Natural killer cell (primary cell): ENCODE data around the gene SUSD1. TPM values are rescaled to one million over a fixed set of nuclear protein-coding genes. Genes with fewer than 3 reads are reported as not detected.

Source experiments
- ATAC-seq, 3 donors: fragments of 150-1000 bp in 2 of 3; fragments of 200-7000 bp in 1 of 3; cut with Tn5 transposase; 1 replicate in 1 of 3; 2 replicates in 2 of 3; pipeline ENCODE4 v1.10.0; 2021; ENCODE audit warnings: mild to moderate bottlenecking in 2 of 3, moderate library complexity in 2 of 3
- DNase-seq, 2 donors: peaks; one replicate each; pipeline versions ENCODE4 v3.0.0 to v3.0.0-alpha.2; 2013 to 2021; ENCODE audit warnings: mixed read lengths in 1 of 2
- H3K27ac ChIP-seq: one replicate; pipeline ENCODE4 v1.5.1; 2013; ENCODE audit warnings: mild to moderate bottlenecking, low read length
- H3K27me3 ChIP-seq: one replicate; pipeline ENCODE4 v1.6.1; 2013; ENCODE audit warnings: low read length; ENCODE audit not compliant: control insufficient read depth, insufficient read depth
- H3K36me3 ChIP-seq: one replicate; pipeline ENCODE4 v1.6.1; 2013; ENCODE audit warnings: low read length; ENCODE audit not compliant: control insufficient read depth, insufficient read depth
- H3K4me1 ChIP-seq: one replicate; pipeline ENCODE4 v1.6.1; 2013; ENCODE audit warnings: low read length; ENCODE audit not compliant: control insufficient read depth, insufficient read depth
- H3K4me3 ChIP-seq: one replicate; pipeline ENCODE4 v1.5.1; 2013; ENCODE audit warnings: low read length
- H3K9me3 ChIP-seq: one replicate; pipeline ENCODE4 v1.6.1; 2013; ENCODE audit warnings: low read length; ENCODE audit not compliant: control insufficient read depth, insufficient read depth
- H3K27ac Mint-ChIP-seq, 2 donors: one replicate each; pipeline ENCODE4 v1.8.0; 2022; ENCODE audit warnings: mild to moderate bottlenecking in 2 of 2, mixed read lengths in 2 of 2, moderate library complexity in 1 of 2
- H3K27me3 Mint-ChIP-seq, 2 donors: one replicate each; pipeline ENCODE4 v1.8.0; 2022; ENCODE audit warnings: low read depth in 2 of 2, mixed read lengths in 2 of 2
- H3K36me3 Mint-ChIP-seq: one replicate; pipeline ENCODE4 v1.8.0; 2022; ENCODE audit warnings: mixed read lengths
- H3K4me1 Mint-ChIP-seq, 2 donors: one replicate each; pipeline ENCODE4 v1.8.0; 2022; ENCODE audit warnings: mixed read lengths in 2 of 2
- H3K4me3 Mint-ChIP-seq: one replicate; pipeline ENCODE4 v1.8.0; 2022; ENCODE audit warnings: mild to moderate bottlenecking, moderate library complexity, mixed read lengths
- H3K9me3 Mint-ChIP-seq, 2 donors: one replicate each; pipeline ENCODE4 v1.8.0; 2022; ENCODE audit warnings: mixed read lengths in 2 of 2
- CTCF ChIP-seq: fragments of 200-600 bp; IDR thresholded peaks from one replicate; pipeline ENCODE4 v1.8.0; 2022; ENCODE audit warnings: antibody characterized with exemption
- WGBS: methylation state at CpG from one replicate; pipeline ENCODE4 v1.1.7; 2013; ENCODE audit warnings: missing lambda C conversion rate; ENCODE audit not compliant: insufficient coverage; 5-methylcytosine and 5-hydroxymethylcytosine counted together
- intact Hi-C: fragments of 100-400 bp; cut with micrococcal nuclease; formaldehyde crosslinking; loops from one replicate; pipeline ENCODE4 v1.14.2; 2022
- total RNA-seq, 4 donors: library from RNA; stranded (reverse); fragments of 120-200 nt in 1 of 4; gene quantifications; one replicate each; pipeline versions ENCODE4 v1.2.3 to v1.2.4, GENCODE V29; 2013 to 2022

SUSD1 gene
- total RNA-seq, 3 donors from 2014 or later (not counting 1 experiment from before 2014, with no cell fraction given) = 74.1 to 97.4 (median 86.9) TPM

DNA sequence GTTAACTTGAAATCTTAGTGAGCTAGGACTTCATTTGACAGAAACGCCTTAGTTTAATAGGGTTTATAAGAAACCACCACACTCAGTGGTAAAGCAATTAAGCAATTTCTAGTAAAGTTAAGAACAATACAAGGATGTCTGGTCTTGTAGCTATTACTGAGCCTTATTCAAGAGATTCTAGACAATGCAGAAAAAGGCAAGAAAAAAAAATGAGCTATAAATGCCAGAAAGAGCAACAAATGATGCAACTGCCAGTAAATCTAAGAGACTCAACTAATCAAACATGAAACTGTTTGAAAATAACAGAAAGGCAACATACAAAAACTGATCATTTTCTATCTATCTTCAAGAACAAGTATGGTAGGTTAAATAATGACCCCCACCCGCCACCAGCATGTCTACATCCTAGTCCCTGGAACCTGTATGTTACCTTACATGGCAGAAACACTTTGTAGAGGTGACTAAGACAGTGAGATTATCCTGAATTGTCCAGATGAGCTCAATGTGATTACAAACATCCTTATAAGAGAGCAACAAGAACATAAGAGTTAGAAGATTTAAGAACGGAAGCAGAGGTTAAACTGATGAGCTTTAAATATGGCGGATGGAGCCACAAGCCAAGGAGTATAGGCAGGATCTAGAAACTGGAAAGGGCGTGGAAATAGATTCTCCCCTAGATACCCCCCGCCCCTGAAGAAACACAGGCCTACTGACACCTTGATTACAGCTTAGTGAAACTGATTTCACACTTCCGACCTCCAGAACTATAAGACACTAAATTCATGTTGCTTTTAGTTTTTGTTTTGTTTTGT, 93.0 kb downstream of the SUSD1 start:
- intact Hi-C loops = no loop called here
- TF ChIP-seq CTCF = no peak
- peaks cover 8 to 18% of the 10 kb centered on the region in 2 donors for H3K4me1 Mint-ChIP-seq

GRCh38 chr9:112080831-112081542, 94.1 kb downstream of the SUSD1 start:
- H3K27me3 Mint-ChIP-seq = no peaks in the 10 kb centered on the region
- intact Hi-C loops = no loop called here
- H3K4me1 Mint-ChIP-seq = peaks cover 20 to 29% of the 10 kb centered on the region in 2 donors
- H3K4me1 ChIP-seq = no peaks in the 10 kb centered on the region
- ATAC-seq = no peak
- no peak overlapping the region for H3K27ac Mint-ChIP-seq
- H3K4me3 ChIP-seq = no peak overlapping the region
- H3K36me3 Mint-ChIP-seq = peaks cover 9% of the 10 kb centered on the region
- no peaks in the 10 kb centered on the region for H3K9me3 ChIP-seq
- H3K27me3 ChIP-seq = no peaks in the 10 kb centered on the region
- no peaks in the 10 kb centered on the region for H3K9me3 Mint-ChIP-seq
- DNase-seq = no peak
- H3K36me3 ChIP-seq = peaks cover 35% of the 10 kb centered on the region
- WGBS = 94% methylated on average over 5 of the region's 5 CpGs
- TF ChIP-seq CTCF = no peak
- H3K4me3 Mint-ChIP-seq = no peak overlapping the region
- H3K27ac ChIP-seq = no peak overlapping the region

More for the DNA sequence above, 93.0 kb downstream of the SUSD1 start:
- Histone ChIP-seq H3K4me3 (no peak overlapping the region), H3K27me3 (no peaks in the 10 kb centered on the region), H3K36me3 (peaks cover 35% of the 10 kb centered on the region), H3K4me1 (no peaks in the 10 kb centered on the region), H3K27ac (no peak overlapping the region), H3K9me3 (no peaks in the 10 kb centered on the region)
- no peak for ATAC-seq
- no peak for DNase-seq
- Mint-ChIP-seq H3K36me3 (peaks cover 9% of the 10 kb centered on the region), H3K27me3 (no peaks in the 10 kb centered on the region), H3K4me3 (no peak overlapping the region), H3K27ac (no peak overlapping the region), H3K9me3 (no peaks in the 10 kb centered on the region)
- WGBS = 60% methylated on average over 3 of the region's 7 CpGs

DNA sequence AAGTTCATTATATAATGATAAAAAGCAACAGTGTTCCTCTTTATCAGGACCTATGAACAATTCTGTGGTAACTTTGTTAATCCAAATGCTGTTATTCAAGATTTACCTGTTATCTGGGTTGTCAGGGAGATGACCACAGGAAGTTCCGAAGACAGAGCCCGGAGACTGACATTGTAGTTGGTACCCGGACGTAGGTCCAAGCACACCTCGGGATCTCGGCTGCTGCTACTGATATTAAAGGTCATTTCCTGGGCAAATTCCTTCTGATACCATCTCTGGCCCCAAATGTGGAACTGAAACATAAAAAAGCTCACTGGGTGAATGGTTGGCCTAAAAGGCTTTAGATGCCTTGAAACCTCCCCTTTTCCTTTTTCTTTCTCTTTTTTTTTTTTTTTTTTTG, 96.7 kb downstream of the SUSD1 start:
- H3K27me3 ChIP-seq = no peaks in the 10 kb centered on the region
- no peak for TF ChIP-seq CTCF
- H3K36me3 ChIP-seq = peaks cover 25% of the 10 kb centered on the region
- Mint-ChIP-seq H3K9me3 (no peaks in the 10 kb centered on the region), H3K36me3 (peaks cover 9% of the 10 kb centered on the region), H3K4me3 (no peak overlapping the region), H3K27ac (no peak overlapping the region), H3K27me3 (no peaks in the 10 kb centered on the region), H3K4me1 (peaks cover 24 to 43% of the 10 kb centered on the region in 2 donors)
- ATAC-seq = no peak
- H3K4me1 ChIP-seq = peaks cover 10% of the 10 kb centered on the region
- DNase-seq = no peak
- H3K9me3 ChIP-seq = no peaks in the 10 kb centered on the region
- no peak overlapping the region for H3K27ac ChIP-seq
- intact Hi-C loops = no loop called here
- no peak overlapping the region for H3K4me3 ChIP-seq
- 76% methylated on average over 6 of the region's 6 CpGs for WGBS
